HEK293 (cell line): ENCODE results near the gene SIX3.

ENCODE experiments used
- BCL11A ChIP-seq: fragments of 450-650 bp; formaldehyde crosslinking; IDR thresholded peaks from 2 replicates; pipeline ENCODE4 v1.5.1; 2016; ENCODE audit warnings: low read depth, missing biosample characterization, missing genetic modification characterization
- ZBTB17 ChIP-seq: fragments of 450-650 bp; formaldehyde crosslinking; IDR thresholded peaks from 2 replicates; pipeline ENCODE4 v1.5.1; 2016; ENCODE audit warnings: missing biosample characterization, missing genetic modification characterization
- ZBTB7A ChIP-seq: fragments of 450-650 bp; formaldehyde crosslinking; IDR thresholded peaks from 2 replicates; pipeline ENCODE4 v1.5.1; 2016; ENCODE audit warnings: low read depth, missing biosample characterization, missing genetic modification characterization
- ZNF214 ChIP-seq: fragments of 450-650 bp; formaldehyde crosslinking; IDR thresholded peaks from 2 replicates; pipeline ENCODE4 v1.5.1; 2017; ENCODE audit warnings: missing biosample characterization, mild to moderate bottlenecking, missing genetic modification characterization, borderline replicate concordance
- ZNF311 ChIP-seq: fragments of 450-650 bp; formaldehyde crosslinking; IDR thresholded peaks from 2 replicates; pipeline ENCODE4 v1.5.1; 2017; ENCODE audit warnings: missing biosample characterization, missing genetic modification characterization, borderline replicate concordance
- ZNF785 ChIP-seq: fragments of 450-650 bp; formaldehyde crosslinking; IDR thresholded peaks from 2 replicates; pipeline ENCODE4 v1.5.1; 2016; ENCODE audit warnings: missing biosample characterization, missing genetic modification characterization
- TF ChIP-seq, protein P1 (sequence below): fragments of 450-650 bp; formaldehyde crosslinking; IDR thresholded peaks from 2 replicates; pipeline ENCODE4 v1.5.1; 2016; ENCODE audit warnings: missing biosample characterization, missing genetic modification characterization
- TF ChIP-seq, protein P2 (sequence below): fragments of 450-650 bp; formaldehyde crosslinking; IDR thresholded peaks from 2 replicates; pipeline ENCODE4 v1.5.1; 2016; ENCODE audit warnings: missing biosample characterization, missing genetic modification characterization
- TF ChIP-seq, protein P3 (sequence below): fragments of 450-650 bp; IDR thresholded peaks from 2 replicates; pipeline ENCODE4 v1.5.1; 2018; ENCODE audit warnings: missing biosample characterization, mild to moderate bottlenecking, missing genetic modification characterization

DNA sequence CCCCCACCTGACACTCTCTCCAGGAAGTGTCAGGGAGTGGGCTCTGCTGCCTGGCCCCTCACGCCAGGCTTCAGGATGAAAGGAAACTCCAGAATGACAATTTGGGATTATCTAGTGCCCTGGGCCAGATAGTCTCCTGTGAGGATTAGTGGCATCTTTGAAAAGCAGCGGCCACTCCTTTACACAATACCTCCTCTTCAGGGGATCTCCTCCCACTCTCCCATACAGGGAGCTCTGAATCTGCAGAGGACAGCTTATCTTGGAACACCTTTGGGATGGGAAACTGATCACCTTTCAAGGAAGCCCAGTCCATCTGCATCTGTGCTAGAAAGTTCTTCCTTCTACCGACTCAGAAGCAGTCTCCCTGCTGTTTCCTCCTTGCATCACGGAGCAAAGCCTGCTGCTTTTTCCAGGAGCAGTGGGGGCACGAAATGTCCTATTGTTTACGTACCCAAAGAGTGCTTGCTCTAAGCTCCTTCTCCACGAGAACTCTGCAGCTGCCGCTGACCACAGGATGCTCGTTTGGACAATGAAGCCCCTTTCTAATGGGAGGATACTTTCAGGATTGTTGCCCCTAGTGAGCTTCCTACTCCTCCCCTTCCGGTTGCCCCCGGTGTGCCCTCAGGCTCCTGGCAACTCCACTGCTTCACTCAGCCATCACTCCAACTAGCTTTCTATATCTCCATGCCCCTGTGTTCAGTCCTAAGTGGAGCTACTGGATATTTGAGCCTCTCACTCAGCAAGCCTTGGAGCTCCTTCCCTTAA, 31.5 kb downstream of the SIX3 start:
- TF ChIP-seq, protein P1, sequence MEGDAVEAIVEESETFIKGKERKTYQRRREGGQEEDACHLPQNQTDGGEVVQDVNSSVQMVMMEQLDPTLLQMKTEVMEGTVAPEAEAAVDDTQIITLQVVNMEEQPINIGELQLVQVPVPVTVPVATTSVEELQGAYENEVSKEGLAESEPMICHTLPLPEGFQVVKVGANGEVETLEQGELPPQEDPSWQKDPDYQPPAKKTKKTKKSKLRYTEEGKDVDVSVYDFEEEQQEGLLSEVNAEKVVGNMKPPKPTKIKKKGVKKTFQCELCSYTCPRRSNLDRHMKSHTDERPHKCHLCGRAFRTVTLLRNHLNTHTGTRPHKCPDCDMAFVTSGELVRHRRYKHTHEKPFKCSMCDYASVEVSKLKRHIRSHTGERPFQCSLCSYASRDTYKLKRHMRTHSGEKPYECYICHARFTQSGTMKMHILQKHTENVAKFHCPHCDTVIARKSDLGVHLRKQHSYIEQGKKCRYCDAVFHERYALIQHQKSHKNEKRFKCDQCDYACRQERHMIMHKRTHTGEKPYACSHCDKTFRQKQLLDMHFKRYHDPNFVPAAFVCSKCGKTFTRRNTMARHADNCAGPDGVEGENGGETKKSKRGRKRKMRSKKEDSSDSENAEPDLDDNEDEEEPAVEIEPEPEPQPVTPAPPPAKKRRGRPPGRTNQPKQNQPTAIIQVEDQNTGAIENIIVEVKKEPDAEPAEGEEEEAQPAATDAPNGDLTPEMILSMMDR (tag by site-specific recombination) = no peak
- no peak for TF ChIP-seq ZNF311 (tag by site-specific recombination)
- TF ChIP-seq ZNF785 (tag by site-specific recombination) = no peak
- TF ChIP-seq ZBTB17 (tag by site-specific recombination) = no peak
- TF ChIP-seq ZBTB7A (tag by site-specific recombination) = no peak
- no peak for TF ChIP-seq ZNF214
- TF ChIP-seq, protein P2, sequence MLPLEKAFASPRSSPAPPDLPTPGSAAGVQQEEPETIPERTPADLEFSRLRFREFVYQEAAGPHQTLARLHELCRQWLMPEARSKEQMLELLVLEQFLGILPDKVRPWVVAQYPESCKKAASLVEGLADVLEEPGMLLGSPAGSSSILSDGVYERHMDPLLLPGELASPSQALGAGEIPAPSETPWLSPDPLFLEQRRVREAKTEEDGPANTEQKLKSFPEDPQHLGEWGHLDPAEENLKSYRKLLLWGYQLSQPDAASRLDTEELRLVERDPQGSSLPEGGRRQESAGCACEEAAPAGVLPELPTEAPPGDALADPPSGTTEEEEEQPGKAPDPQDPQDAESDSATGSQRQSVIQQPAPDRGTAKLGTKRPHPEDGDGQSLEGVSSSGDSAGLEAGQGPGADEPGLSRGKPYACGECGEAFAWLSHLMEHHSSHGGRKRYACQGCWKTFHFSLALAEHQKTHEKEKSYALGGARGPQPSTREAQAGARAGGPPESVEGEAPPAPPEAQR (tag by site-specific recombination) = no peak
- TF ChIP-seq BCL11A (tag by site-specific recombination) = no peak
- TF ChIP-seq, protein P3, sequence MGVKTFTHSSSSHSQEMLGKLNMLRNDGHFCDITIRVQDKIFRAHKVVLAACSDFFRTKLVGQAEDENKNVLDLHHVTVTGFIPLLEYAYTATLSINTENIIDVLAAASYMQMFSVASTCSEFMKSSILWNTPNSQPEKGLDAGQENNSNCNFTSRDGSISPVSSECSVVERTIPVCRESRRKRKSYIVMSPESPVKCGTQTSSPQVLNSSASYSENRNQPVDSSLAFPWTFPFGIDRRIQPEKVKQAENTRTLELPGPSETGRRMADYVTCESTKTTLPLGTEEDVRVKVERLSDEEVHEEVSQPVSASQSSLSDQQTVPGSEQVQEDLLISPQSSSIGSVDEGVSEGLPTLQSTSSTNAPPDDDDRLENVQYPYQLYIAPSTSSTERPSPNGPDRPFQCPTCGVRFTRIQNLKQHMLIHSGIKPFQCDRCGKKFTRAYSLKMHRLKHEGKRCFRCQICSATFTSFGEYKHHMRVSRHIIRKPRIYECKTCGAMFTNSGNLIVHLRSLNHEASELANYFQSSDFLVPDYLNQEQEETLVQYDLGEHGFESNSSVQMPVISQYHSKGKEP (tag by site-specific recombination) = no peak
